HG02938 (cell line): ENCODE results near the gene FOXN3.

Experiments used
- ATAC-seq: cut with Tn5 transposase; IDR thresholded peaks from one replicate; pipeline ENCODE4 v1.9.1; 2021; ENCODE audit warnings: mild to moderate bottlenecking, moderate library complexity; ENCODE audit not compliant: unreplicated experiment

The FOXN3 gene

GRCh38 chr14:89432226-89432625, 15.2 kb upstream of the FOXN3 start:
- no peak for ATAC-seq

- ATAC-seq = peak; percentile 80
Measured at GRCh38 chr14:89430391-89431236, 13.6 kb upstream of the FOXN3 start.

- ATAC-seq = no peak
Measured at GRCh38 chr14:89429199-89430181, 12.5 kb upstream of the FOXN3 start.

- no peak for ATAC-seq
Measured at GRCh38 chr14:89428546-89429198, 11.6 kb upstream of the FOXN3 start.

- no peak for ATAC-seq
Measured at GRCh38 chr14:89428173-89428523, 11.1 kb upstream of the FOXN3 start.

GRCh38 chr14:89427426-89428172, 10.6 kb upstream of the FOXN3 start:
- ATAC-seq = no peak

- peak; percentile 17 for ATAC-seq
Measured at GRCh38 chr14:89425931-89426330, 8.9 kb upstream of the FOXN3 start.

GRCh38 chr14:89424241-89424640, 7.2 kb upstream of the FOXN3 start:
- no peak for ATAC-seq

GRCh38 chr14:89422952-89423345, 5.9 kb upstream of the FOXN3 start:
- no peak for ATAC-seq

- no peak for ATAC-seq
Measured at GRCh38 chr14:89422181-89422951, 5.3 kb upstream of the FOXN3 start.

- no peak for ATAC-seq
Measured at GRCh38 chr14:89420502-89420901, 3.5 kb upstream of the FOXN3 start.

GRCh38 chr14:89419973-89420482, 3.0 kb upstream of the FOXN3 start:
- no peak for ATAC-seq

GRCh38 chr14:89418976-89419375, 1.9 kb upstream of the FOXN3 start:
- no peak for ATAC-seq

- no peak for ATAC-seq
Measured at GRCh38 chr14:89418452-89418851, 1.4 kb upstream of the FOXN3 start.

GRCh38 chr14:89417465-89418225, 612 bp upstream of the FOXN3 start:
- peak; percentile 50 for ATAC-seq

GRCh38 chr14:89416002-89416995, 734 bp downstream of the FOXN3 start:
- peak; percentile 83 for ATAC-seq

- no peak for ATAC-seq
Measured at GRCh38 chr14:89415159-89415558, 1.9 kb downstream of the FOXN3 start.

- ATAC-seq = no peak
Measured at GRCh38 chr14:89411976-89412375, 5.1 kb downstream of the FOXN3 start.
